NCI-H82 treated with DMSO at 0.1 percent for 48 hours (cell line): Measurements from ENCODE around the gene MAPKAPK2.

Source experiments
- DNase-seq: peaks from one replicate; lab custom pipeline; 2025; ENCODE audit not compliant: unreplicated experiment; lab: John Stamatoyannopoulos, UW

MAPKAPK2 gene

GRCh38 chr1:206682111-206682510, 2.6 kb upstream of the MAPKAPK2 start:
- no peak for DNase-seq

GRCh38 chr1:206683313-206683712, 1.4 kb upstream of the MAPKAPK2 start:
- DNase-seq = no peak

- DNase-seq = no peak
Measured at GRCh38 chr1:206684003-206684402, 702 bp upstream of the MAPKAPK2 start.

DNA sequence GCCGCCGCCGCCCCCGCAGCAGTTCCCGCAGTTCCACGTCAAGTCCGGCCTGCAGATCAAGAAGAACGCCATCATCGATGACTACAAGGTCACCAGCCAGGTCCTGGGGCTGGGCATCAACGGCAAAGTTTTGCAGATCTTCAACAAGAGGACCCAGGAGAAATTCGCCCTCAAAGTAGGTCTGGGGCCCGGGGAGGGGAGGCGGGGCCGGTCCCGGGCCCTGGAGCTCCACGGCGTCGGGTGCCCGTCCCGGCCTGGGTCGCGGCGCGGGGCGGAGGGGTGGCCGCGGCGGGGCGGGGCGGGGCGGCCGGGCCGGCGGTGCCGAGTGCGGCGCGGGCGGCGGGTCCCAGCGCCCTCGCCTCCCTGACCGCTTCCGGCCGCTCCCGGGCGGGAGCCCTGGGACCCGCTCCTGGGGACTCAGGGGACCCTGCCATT, 646 bp downstream of the MAPKAPK2 start:
- no peak for DNase-seq

- no peak for DNase-seq
Measured at GRCh38 chr1:206685769-206686477, 1.2 kb downstream of the MAPKAPK2 start.

DNA sequence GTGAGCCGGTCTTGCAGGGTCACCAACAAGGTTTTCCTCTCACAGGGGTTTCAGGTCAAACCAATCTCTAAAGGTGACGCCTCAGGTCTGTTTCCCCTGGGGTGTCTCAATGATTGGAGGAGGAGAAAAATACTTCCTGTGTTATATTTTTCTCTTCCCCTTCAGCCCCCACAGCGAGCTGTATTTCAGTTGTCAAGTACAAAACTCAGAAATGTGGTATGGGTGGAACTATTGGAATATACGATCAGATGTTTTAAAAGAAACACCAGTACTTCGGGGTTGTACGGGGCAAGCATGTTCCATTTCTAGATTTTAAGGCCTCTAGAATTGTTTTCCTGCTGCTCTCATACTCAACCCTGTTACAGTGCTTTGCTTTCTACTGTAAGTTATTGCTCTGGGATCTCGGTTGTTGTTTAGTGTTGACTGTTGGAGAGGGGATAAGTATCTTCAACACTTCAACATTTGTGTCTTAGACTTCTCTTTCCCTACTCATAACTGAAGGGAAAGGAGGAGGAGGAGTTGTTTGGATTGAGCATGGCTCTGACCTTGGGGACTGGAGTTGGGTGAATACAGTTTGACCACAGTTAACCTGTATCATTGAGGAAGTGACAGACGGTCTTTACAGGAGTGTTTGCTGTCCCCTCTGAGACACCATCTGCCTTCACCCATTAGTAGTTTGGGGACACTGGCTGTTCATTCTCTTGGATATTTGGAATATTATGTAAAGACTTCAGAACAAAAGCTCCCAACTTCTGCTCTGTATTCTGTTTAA, 2.0 kb downstream of the MAPKAPK2 start:
- DNase-seq = no peak

GRCh38 chr1:206687251-206687914, 2.7 kb downstream of the MAPKAPK2 start:
- DNase-seq = no peak

GRCh38 chr1:206687915-206688442, 3.3 kb downstream of the MAPKAPK2 start:
- no peak for DNase-seq

DNA sequence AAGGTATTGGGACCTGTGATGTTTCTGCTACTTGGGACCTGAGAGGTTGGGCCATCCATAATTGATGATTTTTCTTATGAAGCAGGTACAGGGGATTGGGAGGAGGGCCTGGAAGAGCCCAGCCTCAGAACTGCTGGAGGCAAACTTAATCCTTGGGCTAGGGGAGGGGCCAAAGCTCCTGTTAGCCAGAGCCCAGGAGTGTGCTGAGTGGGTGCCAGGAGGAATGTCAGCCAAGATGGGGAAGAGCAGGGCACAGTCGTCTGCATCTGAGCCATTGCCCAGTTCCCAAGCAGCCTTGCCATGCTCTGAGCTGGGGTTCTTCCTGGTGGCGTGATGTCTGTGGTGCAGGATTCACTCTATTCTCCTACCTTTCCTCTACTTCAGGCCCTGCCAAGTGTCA, 5.8 kb downstream of the MAPKAPK2 start:
- DNase-seq = no peak

- no peak for DNase-seq
Measured at GRCh38 chr1:206691604-206692003, 6.9 kb downstream of the MAPKAPK2 start.

- DNase-seq = no peak
Measured at GRCh38 chr1:206693029-206693428, 8.3 kb downstream of the MAPKAPK2 start.

- no peak for DNase-seq
Measured at GRCh38 chr1:206693592-206693991, 8.9 kb downstream of the MAPKAPK2 start.

DNA sequence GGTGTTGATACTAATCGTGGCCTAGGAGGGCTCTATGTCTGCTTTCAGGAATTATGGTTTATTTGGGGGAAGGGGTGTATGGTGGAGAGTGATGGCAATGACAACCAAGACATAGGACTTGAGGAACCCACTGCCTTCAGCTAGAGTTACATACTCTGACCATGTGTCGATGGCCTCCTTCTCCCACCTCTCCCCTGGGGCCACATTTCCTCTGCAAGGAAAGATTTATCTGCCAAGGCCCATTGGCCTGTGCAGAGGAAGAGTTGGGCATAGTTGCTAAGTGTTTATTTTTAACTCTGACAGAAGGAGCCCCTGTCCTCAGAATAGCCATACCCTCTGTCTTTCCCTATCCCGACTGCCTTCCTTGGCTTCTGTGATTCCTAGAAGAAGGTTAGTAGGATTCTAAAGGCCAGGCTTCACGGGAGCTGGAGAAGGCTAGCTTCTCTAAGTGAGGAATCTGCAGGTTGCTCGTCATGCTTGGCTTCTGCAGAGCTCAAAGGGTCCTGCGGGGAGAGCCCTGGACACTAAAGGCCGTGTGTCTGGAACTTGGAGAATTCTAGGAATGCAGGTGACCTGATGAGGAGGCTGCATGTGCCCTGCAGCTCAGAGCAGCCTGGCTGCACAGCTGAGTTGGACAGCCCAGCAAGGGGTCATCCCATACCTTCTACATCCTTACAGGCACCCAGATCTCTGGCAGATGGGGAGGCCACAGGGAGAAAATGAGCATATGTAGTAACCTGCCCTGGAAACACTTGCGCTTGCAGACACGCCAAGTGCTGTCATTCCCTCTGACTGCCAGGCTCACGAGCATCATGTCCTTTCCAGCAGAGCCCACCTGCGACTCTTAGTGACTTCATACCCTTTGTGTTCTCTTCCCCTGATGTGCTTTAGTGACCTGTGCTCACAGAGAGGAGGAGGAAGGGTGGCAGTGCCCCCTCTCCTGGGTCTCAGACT, 9.7 kb downstream of the MAPKAPK2 start:
- no peak for DNase-seq

DNA sequence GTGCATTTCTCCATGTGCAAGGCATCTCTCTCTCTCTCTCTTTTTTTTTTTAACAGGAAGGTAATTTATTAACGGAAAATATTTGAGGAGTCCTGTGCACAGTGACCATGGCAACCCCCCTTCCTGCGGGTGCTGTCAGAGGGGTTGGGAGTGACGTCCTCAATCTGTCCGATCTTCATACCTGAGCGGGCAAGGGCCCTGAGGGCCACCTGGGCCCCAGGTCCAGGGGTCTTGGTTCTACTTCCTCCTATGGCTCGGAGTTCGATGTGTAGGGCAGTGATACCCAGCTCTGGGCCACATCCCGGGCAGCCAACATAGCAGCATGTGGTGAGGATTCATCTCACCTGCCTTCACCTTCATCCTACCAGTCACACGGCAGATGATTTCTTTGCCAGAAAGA, 11.0 kb downstream of the MAPKAPK2 start:
- DNase-seq = no peak

GRCh38 chr1:206696812-206697585, 12.3 kb downstream of the MAPKAPK2 start:
- DNase-seq = no peak

DNA sequence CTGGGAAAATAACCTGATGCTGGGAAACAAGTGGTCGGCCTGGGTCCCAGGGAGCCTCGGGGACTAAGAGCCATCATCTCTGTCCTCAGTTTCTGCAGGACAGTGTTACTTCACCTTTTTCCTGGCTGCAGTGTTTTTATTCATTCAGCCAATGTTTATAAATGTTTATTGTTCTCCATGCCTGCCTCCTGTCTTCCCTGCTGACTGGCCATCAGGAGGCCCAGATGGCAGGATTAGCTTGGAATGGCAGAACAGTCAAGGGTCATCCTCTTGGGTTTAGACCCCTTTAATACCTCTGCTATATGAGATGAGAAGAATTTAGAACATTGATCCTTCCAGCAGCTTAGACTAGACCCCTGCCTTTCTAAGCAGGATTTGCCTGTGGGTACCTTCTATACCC, 13.3 kb downstream of the MAPKAPK2 start:
- DNase-seq = peak; percentile 52

DNA sequence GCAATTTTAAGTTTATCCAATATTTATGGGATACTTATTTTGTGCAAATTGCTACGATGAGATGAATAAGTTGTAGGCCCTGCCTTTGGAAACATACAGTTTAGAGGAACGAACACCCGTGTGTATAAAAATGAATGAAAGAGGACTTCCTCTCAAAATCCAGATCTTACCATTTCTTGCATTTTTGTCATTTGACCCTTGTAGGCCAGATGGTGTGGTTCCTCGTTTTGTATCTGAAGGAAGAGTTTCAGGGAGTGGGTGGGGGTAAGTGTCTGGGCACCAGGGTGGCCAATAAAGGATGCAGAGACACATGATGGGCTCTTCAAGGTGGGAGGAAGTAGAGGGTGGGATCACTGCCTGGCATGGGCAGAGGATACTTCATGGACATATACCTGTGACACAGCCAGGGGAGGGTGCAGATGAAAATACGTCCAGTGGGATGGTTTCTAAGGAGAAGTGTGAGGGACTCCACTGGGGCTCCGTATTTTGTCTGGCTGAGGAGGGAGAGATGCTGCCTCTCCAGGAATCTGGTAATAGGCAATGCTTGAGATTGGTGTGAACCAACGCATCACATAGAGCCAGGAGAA, 14.4 kb downstream of the MAPKAPK2 start:
- DNase-seq = no peak

DNA sequence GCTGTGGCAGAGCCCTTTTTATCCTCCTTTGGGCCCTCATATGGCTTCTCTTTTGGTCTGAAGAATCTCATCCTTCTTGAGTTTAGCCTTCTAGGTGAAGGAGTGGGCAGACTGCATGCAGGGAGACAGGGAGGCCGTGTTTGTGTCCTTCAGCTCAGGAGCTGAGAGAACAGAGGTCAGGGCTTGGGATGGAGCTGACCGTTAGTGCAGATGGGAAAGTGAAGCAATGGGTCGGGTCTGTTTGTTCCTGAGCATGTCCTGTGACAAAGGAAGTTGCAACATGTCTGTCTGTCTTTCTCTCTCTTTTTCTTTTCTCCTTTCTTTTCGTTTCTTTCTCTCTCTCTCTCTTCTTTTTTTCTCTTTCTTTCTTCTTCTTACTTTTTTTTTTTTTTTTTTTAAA, 14.9 kb downstream of the MAPKAPK2 start:
- DNase-seq = no peak

DNA sequence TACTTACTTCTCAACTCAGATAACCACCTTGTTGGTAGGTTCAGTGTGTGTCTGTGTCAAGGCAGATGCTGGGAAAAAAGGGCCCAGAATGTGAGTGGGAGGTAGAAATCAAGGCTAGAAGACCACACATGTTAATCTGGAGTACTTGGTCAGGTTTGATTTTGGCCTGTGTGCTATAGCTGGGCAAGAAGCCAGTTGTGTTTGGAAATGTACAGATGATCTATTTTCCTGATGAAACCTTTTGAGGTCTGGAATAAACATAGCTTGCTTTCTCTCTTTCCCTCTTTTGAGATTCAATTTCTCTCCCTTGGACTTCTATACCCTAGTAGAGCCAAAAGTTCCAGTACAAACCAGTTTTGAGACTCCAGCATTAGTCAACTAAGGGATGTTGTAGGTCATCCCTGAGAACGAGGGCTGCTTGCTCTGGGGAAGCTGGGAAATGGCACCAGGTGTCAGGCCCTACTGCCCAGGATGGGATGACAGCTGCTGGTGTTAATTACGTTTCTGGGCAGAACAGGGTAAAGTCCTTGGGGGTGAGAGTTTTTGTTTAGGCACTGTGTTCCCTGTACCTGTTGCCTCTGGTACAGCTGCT, 15.8 kb downstream of the MAPKAPK2 start:
- DNase-seq = no peak
